ENCODE results near the gene KRTAP10-12. TPM values are rescaled to one million over a fixed set of nuclear protein-coding genes. Genes with fewer than 3 reads are reported as not detected.

KRTAP10-12 gene
- total RNA-seq, 1 donor from 2014 or later: not detected

DNA sequence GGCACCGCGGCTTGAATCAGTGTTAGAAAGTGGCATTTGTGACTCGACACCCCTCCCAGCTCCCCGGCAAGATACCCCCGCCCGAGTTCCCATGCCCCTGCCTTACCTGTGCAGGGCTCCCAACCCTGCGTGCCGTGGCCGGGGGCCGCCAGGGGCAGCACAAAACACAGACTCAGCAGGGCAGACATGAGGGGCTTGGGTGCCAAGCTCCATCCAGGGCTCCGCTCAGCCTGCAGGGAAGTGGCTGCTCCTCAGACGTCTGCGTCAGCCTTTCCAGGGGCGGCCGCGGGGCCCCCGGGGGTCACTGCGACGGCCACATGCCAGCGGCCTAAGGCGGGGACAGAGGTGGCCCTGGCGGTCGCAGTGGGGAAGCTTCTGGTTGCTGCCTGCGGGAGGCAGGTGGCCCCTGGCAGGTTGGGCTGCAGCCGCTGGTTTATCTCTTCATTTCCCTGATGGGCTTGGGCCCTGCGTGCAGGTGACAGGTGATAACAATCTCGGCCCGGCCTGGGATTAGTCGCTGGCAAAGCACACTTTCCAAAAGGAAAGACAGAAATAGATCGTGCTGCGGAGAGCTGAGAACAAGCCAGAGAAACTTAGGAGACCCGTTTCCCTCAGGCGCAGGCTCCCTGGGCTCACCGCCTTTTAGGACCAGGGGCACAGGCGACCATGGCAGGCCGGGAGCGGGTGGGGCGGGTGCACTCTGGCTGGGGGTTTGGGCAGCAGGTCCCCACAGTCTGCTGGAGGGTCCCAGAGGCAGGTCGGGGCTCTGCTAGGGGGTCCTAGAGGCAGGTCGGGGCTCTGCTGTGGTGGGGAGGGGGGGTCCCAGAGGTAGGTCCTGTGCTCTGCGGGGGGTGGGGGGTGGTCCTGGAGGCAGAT lies 14.6 kb downstream of the KRTAP10-12 start, which contains the start of gene TSPEAR:
Gene TSPEAR, minus strand, starts transcription at position 246 of the 876 bp plus-strand sequence. Its CDS starts 58 bp downstream, at position 188.
- no peak for DNase-seq (ENCODE audit: low read depth in 2 of 2)

DNA sequence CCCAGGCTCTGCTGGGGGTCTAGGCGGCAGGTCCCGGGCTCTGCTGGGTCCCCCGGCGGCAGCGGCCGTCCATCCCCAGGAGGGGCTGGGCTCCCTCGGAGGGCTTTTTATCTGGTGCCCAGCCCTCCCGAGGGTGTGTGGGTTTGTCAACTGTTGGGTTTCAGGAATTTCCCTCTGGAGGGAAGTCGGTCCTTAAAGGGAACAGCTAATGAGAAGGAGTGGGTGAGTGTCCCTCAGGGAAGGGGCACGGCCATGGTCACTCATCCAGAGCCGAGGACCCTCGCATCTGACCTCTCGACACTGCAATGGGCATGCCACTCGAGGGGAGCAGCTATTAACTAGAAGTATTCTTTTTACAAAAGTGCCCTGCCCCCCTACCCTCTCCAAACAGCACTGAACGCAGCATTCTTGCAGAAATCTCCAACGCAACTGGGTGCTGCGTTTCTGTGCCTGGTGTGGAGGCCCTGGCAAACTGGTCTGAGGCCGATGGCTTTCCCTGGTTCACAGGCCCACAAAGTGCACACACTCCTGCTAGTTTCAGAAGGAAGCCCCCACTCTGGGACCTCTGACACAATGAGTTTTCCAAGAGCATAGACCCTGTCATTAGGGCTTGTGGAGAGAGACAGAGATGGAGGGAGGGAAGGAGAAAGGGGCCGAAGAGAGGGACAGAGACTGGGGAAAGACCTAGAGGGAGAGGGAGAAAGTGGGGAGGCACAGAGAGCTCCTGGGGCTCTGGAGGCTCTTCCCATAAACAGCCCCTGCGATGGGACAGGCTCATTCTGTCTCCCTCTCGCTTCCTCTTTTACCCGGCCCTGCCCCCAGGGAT lies 15.4 kb downstream of the KRTAP10-12 start:
- no peak for DNase-seq (ENCODE audit: low read depth in 2 of 2)

- no peak for DNase-seq (ENCODE audit: low read depth in 2 of 2)
Measured at GRCh38 chr21:44713130-44713529, 16.2 kb downstream of the KRTAP10-12 start.

- no peak for DNase-seq (ENCODE audit: low read depth in 2 of 2)
Measured at GRCh38 chr21:44713846-44714245, 16.9 kb downstream of the KRTAP10-12 start.

GRCh38 chr21:44714905-44715304 lies 17.9 kb downstream of the KRTAP10-12 start:
- DNase-seq (ENCODE audit: low read depth in 2 of 2): no peak

DNA sequence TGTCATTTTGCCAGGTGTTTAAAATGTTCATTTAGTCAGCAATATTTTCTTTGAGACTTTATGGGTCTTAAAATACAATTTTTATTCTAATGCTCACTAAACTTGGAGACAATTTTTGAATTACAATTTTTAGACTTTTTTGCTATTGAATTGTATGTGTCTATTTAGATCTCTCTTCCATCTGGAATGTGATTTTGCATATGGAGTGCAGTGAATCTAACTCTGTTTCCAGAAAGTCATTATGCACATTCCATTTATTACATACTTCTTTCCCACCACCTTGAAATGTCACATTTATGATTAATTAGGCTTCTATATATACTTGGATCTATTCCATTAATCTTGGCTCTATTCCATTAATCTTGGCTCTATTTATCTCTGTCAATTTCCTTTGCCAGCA lies 20.0 kb downstream of the KRTAP10-12 start:
- DNase-seq (ENCODE audit: low read depth in 2 of 2): no peak

DNA sequence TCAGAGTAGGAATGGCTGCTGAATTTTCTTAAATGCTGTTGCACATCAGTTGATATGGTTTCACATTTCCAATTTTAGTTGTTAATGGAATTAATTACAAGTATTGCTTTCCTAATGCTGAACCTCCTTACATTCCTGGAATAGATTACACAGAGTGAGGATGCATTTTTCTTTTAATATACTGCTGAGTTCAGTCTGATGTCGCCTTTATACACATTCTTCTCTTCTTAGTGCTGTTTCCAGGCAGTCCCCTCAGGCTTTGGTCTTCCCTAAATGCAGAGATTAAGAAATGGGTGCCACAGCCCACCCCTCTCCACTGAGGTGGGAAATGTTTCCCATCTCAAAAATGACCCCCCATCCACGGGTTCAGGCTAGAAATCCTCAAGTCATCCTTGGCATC lies 21.1 kb downstream of the KRTAP10-12 start:
- DNase-seq (ENCODE audit: low read depth in 2 of 2): no peak

- DNase-seq (ENCODE audit: low read depth in 2 of 2): no peak
Measured at GRCh38 chr21:44718571-44718970, 21.6 kb downstream of the KRTAP10-12 start.

GRCh38 chr21:44720170-44720569 lies 23.2 kb downstream of the KRTAP10-12 start:
- no peak for DNase-seq (ENCODE audit: low read depth in 2 of 2)

DNA sequence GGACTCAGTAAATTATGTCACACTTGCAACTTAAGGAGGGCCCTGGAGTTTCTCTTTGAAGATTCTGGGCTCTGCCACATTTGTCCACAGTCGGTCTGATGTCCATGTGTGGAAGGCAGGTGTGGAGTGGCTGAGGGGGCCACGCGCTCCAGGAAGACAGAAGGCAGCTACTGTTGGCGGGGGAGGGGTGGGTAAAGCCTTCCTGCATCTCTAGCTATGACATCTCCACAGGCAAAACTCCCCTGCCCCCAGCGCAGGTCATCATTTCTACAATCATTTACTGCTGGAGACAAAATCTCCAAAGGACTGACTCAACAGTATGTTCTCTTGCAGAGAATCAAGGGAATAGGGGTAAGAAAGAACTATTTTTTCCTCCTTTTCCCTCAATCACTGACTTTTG lies 25.8 kb downstream of the KRTAP10-12 start:
- DNase-seq (ENCODE audit: low read depth in 2 of 2): no peak

DNA sequence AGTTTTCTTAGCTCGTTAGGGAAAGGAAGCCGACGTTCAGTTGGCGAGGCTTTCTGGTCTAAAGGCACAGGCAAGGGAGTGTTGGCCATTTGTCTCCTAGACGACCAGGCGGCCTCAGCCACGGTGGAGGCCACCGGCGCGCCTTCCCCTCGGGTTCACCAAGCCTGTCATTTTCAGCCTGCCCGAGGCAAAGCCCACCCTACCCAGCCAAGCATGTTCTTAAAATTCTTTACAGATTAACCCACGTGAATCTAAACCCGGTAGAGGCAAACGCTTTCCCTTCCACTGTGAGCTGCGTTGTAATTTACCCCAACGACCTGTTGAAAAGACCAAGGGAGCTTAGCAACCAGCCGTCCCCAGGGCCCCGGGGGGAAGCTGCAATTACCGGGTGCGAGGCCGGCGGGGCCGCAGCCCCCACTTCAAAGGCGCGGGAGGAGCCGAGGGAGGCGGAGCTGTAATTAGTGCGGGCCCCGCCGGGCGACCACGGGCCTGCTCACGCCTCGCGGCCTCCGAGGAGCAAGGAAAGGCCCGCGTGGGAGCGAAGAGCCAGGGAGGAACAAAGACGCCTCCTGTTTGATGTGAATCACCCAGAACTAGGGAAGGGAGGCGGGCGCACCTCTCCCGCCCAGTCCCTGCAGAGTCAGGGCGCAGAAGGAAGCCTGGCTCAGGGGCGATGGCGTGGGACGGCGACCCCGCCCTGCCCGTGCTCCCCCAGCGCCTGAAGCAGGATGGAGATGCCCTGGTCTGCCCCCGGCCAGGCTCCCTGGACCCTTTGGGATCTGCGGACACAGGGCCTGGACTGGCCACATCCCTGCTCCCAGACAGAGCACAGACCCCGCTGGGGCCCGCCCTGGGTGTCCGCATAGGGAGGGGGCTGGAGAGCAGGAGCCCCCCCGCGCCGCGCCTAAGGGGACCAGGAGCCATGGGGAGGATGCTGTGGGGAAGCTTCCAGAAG lies 26.5 kb downstream of the KRTAP10-12 start:
- no peak for DNase-seq (ENCODE audit: low read depth in 2 of 2)

DNA sequence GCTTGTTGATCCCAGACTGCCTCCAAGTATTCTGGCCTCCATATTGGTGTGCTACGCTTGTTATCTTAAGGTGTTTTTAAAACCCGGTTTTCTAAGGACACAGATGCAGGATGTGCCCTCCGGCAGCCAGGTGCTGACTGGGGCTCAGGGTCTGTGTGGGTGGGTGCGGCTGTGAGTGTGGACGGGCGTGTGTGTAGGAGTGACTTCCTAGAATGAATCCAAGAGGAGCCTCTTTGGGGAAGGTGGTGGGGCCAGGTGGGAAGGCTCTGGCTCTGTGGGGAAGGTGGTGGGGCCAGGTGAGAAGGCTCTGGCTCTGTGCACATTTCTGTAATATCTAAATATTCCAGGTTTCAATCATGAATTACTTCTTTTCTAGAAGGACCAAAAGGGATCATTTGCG lies 27.2 kb downstream of the KRTAP10-12 start:
- no peak for DNase-seq (ENCODE audit: low read depth in 2 of 2)

DNA sequence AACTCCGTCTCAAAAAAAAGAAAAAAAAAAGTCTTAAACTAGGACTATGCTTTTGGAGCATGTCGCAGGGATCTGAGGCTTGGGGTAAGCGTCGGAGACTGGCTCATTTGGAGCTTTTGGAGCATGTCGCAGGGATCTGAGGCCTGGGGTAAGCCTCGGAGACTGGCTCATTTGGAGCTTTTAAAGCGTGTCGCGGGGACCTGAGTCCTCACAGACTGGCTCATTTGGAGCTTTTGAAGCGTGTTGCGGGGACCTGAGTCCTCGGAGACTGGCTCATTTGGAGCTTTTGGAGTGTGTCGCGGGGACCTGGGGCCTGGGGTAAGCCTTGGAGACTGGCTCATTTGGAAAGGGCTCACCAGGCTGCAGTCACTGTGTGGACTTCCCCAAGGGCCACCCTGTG lies 28.0 kb downstream of the KRTAP10-12 start:
- DNase-seq (ENCODE audit: low read depth in 2 of 2): no peak

DNA sequence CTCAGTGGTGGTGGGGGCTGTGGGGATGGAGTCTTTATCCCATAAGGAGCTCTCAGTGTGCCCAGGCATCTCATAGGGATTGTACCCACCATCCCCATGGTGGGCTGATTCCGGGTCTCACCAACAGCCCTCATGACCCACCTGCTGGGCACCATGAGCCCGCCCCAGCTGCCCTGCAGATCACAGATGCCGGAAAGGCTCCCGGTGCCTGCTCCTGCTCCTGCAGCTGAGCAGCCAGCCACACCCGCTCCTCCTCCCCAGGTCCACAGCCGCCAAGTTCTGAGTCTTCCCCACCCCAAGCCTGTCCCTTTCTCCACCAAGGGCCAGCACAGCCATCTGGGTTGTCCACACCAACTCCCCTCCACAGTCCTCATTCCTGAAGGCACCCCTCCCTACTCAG lies 29.9 kb downstream of the KRTAP10-12 start:
- no peak for DNase-seq (ENCODE audit: low read depth in 2 of 2)

DNA sequence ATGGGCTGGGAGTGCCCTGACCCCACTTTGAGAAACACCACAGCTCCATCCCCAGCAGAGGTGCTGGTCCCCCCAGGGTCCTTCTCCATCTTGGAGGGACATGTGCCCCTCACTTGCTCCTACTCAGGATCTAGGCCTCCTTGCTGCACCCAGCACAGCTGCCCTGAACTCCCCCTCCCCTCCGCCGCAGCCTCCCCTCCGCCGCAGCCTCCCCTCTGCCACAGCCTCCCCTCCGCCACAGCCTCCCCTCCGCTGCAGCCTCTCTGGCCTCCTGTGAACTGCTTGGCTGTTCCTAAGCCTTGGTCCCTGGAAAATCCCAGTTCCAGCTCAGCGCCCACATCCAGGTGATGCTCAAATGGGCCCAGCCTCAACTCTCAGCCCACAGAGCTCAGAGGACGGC lies 30.3 kb downstream of the KRTAP10-12 start:
- no peak for DNase-seq (ENCODE audit: low read depth in 2 of 2)

DNA sequence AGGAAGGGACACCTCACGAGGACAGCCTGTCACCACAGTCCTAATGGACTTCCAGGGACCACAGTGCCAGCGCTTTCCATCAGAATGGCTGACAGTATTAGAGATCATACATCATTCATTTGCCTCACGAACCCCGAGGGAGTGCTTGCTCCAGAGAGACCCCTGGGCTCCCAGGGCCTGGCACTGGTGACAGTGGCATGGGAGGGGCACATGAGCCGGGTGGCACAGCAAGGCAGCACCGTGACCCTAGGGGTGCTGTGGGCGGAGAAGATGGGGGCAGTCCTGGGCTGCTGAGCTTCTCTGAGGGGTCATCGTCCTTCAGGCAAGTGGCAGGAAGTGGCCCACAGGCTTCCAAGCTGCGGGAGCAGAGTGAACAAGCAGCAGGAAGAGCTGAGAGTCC lies 30.8 kb downstream of the KRTAP10-12 start:
- no peak for DNase-seq (ENCODE audit: low read depth in 2 of 2)

DNA sequence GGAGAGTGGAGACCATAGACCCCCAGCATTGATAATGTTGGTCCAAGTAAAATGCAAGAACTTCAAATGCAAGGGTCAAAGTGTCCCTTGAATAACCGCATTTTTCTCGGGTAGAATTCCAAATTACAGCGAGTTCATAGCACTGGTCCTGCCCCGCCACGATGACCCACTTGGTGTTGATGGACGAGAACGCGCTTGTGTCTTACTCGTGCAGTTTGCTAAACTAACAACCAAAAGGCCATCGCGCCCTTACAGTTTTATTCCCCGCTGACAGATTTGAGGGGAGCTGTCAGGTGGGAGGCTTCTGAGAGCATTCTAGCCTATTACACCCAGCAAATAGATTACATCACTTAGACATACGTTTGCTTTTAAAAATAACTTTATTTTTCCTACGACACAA lies 31.7 kb downstream of the KRTAP10-12 start:
- no peak for DNase-seq (ENCODE audit: low read depth in 2 of 2)

DNA sequence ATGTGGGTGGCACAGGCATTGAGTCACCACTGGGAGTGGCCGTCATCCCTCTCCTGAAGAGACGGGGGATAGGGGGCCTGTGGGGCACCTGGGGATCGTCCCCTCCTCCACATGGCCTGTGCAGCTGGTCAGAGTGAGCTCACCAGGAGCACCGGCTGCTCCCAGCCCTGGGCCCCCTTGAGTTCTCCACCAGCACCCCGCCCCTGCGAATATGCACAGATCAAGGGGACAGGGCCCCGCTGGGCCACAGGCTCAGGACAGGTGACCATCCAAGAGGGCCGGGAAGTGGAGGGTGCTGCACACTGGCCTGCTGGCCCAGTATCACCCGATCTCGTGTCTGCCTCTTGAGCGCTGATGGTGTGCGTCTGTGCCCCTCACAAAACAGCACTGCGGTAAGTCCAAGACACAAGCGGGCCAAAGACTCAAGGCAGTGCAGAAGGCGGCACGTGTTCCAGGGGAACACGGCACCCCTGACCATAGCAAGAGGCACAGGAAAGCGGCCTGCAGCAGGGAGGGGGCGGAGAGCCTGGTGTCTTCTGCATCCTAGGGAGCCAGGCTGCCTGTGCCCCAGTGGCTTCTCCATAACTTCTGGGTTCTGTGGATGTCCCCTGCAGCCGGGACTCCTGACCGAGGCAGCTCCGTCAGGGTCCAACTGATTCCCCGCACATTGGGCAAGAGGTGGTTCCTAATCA lies 32.5 kb downstream of the KRTAP10-12 start:
- no peak for DNase-seq (ENCODE audit: low read depth in 2 of 2)

- no peak for DNase-seq (ENCODE audit: low read depth in 2 of 2)
Measured at GRCh38 chr21:44730028-44730395, 33.0 kb downstream of the KRTAP10-12 start.

DNA sequence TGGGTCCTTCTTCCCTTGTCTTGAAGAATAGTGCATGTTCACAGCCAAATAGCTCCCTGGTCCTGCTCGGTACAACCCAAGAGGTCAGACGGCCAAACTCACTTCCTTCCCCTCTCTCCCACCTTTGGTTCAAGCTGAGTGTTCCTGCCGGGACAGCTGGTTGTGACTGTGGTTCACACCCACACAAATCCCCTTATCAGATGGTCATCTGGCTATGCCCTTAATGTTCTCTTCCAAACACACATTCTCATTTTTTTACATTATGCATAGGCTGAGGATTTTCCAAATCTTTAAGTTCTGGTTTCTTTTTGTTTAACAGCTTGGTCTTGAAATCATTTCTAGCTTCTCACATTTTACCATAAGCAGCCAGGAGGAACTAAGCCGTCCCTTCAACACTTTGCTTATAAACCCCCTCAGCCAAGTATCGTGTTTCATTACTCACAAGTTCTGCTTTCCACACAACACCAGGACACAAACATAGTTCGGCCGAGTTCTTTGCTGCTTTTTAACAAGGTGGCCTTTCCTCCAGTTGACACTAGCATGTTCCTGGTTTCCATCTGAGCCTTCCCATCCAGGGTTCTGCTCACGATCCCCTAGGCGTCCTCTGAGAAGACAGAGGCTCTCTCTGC lies 34.1 kb downstream of the KRTAP10-12 start:
- DNase-seq (ENCODE audit: low read depth in 2 of 2): no peak

Data from dermis microvascular lymphatic vessel endothelial cell (primary cell).